Kidney epithelial cell (primary cell): ENCODE measurements around the gene RNF130. TPM values are rescaled to one million over a fixed set of nuclear protein-coding genes. Genes with fewer than 3 reads are reported as not detected.

Experiments
- DNase-seq: peaks from one replicate; pipeline ENCODE4 v3.0.0-alpha.2; 2010; ENCODE audit warnings: low read depth
- H3K27me3 ChIP-seq: 2 replicates; pipeline ENCODE4 v1.6.0; 2011; ENCODE audit warnings: low read length; ENCODE audit not compliant: control insufficient read depth, insufficient read depth
- H3K36me3 ChIP-seq: 2 replicates; pipeline ENCODE4 v1.5.1; 2011; ENCODE audit warnings: low read length; ENCODE audit not compliant: control insufficient read depth, insufficient read depth
- H3K4me3 ChIP-seq: 2 replicates; pipeline ENCODE4 v1.5.1; 2011; ENCODE audit warnings: low read depth, mild to moderate bottlenecking, control low read depth, low read length
- total RNA-seq: library from RNA; depleted of rRNA; stranded (reverse); fragments of >200 nt; gene quantifications from 2 replicates; pipeline ENCODE4 v1.2.3, GENCODE V29; 2015
- TF ChIP-seq, protein P1 (sequence below): IDR thresholded peaks from 2 replicates; pipeline ENCODE4 v1.5.1; 2011; ENCODE audit warnings: mild to moderate bottlenecking, moderate library complexity, low read length, control low read depth, inconsistent platforms; ENCODE audit not compliant: insufficient read depth, poor library complexity, severe bottlenecking

The RNF130 gene
- total RNA-seq, 1 donor from 2014 or later = 42.0 TPM

DNA sequence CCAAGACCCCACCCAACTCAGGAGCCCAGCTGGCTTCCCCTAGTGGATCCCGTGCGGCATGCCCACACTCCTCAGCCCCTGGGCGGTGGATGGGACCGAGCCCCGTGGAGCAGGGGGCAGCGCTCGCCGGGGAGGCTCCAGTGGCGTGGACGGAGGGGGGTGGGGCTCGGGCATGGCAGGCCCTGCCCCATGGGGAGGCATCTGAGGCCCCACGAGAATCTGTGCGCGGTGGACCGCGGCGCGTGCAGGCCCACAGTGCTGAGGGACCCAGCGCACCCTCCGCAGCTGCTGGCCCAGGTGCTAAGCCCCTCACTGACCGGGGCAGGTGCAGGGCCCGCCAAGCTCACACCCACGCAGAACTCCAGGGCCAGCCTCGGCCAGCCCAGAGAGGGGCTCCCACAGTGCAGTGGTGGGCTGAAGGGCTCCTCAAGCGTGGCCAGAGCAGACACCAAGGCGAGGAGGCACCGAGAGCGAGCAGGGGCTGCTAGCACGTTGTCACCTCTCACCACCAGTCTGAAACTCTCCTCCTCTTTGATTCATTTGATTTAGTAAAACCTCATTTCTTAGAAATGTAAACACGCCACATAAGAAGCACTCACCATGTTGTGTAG lies 25.6 kb downstream of the RNF130 start:
- H3K27me3 ChIP-seq = no peaks in the 10 kb centered on the region
- TF ChIP-seq, protein P1, sequence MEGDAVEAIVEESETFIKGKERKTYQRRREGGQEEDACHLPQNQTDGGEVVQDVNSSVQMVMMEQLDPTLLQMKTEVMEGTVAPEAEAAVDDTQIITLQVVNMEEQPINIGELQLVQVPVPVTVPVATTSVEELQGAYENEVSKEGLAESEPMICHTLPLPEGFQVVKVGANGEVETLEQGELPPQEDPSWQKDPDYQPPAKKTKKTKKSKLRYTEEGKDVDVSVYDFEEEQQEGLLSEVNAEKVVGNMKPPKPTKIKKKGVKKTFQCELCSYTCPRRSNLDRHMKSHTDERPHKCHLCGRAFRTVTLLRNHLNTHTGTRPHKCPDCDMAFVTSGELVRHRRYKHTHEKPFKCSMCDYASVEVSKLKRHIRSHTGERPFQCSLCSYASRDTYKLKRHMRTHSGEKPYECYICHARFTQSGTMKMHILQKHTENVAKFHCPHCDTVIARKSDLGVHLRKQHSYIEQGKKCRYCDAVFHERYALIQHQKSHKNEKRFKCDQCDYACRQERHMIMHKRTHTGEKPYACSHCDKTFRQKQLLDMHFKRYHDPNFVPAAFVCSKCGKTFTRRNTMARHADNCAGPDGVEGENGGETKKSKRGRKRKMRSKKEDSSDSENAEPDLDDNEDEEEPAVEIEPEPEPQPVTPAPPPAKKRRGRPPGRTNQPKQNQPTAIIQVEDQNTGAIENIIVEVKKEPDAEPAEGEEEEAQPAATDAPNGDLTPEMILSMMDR = no peak
- no peak overlapping the region for H3K4me3 ChIP-seq
- DNase-seq = no peak
- H3K36me3 ChIP-seq = no peaks in the 10 kb centered on the region

DNA sequence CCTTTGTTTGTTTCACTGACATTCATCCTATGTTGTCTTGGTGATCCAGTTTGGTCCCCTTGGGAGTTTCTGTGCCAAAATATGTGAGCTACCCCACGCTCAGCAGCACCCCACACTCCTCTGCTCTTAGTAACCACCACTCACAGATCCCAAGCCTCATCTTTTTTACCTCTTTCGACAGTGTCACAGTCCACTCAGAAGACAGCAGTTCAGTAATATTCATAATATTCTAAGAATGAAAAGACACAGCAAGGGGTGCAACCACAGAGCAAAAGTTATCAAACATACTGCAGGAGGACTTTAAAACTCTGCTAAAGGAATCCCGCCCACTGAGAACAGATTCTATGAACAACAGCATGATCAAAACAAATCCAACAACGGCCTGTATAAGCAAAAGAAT lies 28.2 kb downstream of the RNF130 start:
- Histone ChIP-seq H3K36me3 (no peaks in the 10 kb centered on the region), H3K4me3 (no peak overlapping the region), H3K27me3 (no peaks in the 10 kb centered on the region)
- TF ChIP-seq, protein P1 = no peak
- no peak for DNase-seq

DNA sequence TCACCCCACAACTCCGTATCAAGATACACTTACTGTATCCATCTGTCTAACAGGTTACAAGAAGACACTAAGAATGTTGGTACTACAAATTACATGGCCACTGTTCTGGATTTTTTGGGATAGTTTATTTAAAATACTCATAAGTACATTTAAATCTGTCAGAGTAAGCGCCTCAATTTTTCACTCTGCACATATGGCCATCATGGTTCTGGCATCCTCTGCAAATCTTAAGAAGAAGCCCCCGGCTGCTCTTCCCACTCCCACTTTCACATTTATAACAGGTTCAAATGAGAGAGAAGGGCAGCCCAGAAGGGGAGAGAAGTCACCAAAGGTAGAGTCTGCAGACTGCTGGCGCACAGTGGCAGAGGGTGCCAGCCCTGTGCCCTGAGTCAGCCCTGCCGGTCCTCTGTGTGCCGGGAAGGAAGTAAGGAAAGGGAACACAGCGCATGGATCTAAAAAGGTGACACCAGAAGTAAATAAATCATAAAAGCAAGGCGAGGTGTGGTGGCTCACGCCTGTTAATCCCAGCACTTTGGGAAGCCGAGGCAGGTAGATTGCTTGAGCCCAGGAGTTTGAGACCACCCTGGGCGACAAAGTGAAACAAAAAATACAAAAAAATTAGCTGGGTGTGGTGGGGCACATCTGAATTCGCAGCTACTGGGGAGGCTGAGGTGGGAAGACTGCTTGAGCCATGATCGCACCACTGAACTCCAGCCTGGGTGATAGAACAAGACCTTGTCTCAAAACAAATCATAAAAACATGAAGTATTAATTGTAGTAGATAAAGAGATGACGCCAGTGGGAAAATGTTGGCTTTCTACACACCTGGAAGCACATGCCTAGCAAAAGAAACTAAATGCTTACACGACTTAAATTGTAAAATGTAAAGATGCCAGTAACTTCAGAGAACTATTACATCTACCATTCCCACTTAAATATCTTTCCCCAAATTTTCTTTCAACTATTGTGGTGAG lies 30.0 kb downstream of the RNF130 start:
- DNase-seq = no peak
- Histone ChIP-seq H3K27me3 (no peaks in the 10 kb centered on the region), H3K36me3 (no peaks in the 10 kb centered on the region), H3K4me3 (no peak overlapping the region)
- TF ChIP-seq, protein P1 = no peak

DNA sequence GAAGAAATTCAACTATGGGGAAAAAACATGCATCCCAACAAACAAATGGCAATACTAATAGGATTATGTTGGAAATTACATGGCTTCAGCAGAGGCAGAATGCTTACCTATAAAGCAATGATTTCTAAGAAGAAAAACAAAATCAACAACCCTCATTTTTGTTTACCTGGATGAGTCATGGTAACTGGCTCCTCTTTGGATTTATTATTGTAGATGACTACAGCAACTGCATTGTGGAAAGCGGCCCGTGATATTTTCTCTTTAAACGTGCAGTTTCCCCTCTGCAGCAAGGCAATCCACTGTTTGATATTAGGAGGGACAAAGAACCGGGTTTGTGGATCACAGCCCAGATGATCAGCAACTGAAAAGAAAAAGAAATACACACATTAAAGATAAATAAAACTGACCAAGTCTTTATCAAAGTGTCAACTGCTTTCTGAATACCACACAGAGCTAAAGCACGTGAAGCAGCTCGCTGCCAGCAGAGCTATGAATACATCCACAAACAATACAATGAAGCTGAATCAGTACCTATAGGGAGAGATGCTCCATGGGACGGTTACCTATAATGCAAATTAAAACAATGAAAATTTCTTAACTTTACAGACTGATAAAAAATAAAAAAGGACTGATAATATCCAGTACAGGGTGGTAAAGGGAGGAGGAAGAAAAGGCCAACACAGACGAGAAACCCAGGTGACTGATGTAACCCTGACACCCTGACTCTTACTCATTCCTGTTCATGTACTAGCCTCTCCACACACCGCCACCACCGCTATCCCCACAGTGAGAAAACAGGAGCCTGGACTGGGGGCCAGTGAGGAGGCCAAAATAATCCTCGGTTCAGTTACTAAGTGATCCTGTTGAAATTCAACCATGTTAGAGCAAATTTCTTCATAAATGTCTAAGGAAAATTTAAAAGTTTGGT lies 31.0 kb downstream of the RNF130 start:
- TF ChIP-seq, protein P1 = no peak
- no peaks in the 10 kb centered on the region for H3K36me3 ChIP-seq
- no peaks in the 10 kb centered on the region for H3K27me3 ChIP-seq
- no peak for DNase-seq
- no peak overlapping the region for H3K4me3 ChIP-seq

DNA sequence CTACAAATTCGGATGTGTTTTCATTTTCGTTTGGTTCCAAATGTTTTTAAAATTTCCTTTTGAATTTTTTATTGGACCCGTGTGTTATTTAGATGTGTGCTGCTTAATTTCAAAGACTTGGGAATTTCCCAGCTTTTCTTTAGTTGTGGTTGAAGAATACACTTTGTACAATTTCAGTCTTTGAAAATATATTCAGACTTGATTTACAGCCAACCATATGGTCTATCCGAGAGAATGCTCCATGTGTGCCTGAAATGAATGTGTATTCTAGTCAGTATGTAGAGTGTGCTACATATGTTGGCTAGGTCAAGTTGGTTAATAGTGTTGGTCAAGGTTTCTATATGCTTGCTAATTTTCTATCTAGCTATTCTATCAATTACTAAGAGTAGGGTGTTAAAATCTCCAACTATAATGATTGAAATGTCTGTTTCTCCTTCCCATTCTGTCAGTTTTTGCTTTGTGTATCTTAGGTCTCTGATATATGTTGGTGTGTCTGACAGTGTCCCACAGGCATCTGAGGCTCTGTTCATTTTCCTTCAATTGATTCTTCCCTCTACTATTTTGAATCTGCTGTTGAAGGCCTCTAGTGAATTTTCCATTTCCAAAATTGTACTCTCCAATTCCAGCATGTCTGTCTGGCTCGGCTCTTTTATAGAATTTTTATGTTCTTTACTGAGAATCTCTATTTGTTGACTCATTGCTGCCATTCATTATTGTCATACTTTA lies 36.2 kb downstream of the RNF130 start:
- Histone ChIP-seq H3K27me3 (no peaks in the 10 kb centered on the region), H3K4me3 (no peak overlapping the region), H3K36me3 (no peaks in the 10 kb centered on the region)
- TF ChIP-seq, protein P1 = no peak
- no peak for DNase-seq
